Activated naive CD8-positive, alpha-beta T cell (primary cell): ENCODE measurements around the gene NAA40.
A peak's percentile ranks its signal among the peaks of the same experiment; 100 is the strongest.

Experiments used
- H3K27ac Mint-ChIP-seq: one replicate; pipeline ENCODE4 v1.8.0; 2021; ENCODE audit warnings: mixed read lengths
- H3K27me3 Mint-ChIP-seq: one replicate; pipeline ENCODE4 v1.8.0; 2021; ENCODE audit warnings: mixed read lengths
- H3K36me3 Mint-ChIP-seq: one replicate; pipeline ENCODE4 v1.8.0; 2021; ENCODE audit warnings: mixed read lengths
- H3K4me1 Mint-ChIP-seq: one replicate; pipeline ENCODE4 v1.8.0; 2021; ENCODE audit warnings: low read depth, mixed read lengths
- H3K4me3 Mint-ChIP-seq: one replicate; pipeline ENCODE4 v1.8.0; 2021; ENCODE audit warnings: mild to moderate bottlenecking, mixed read lengths
- H3K9me3 Mint-ChIP-seq: one replicate; pipeline ENCODE4 v1.8.0; 2021; ENCODE audit warnings: low read depth, mixed read lengths

Gene NAA40

GRCh38 chr11:63938479-63939396 is at the start of gene NAA40:
Gene NAA40, plus strand, starts transcription at chr11:63939002. Its CDS starts 95 bp downstream, at chr11:63939097.
- no peaks in the 10 kb centered on the region for H3K9me3 Mint-ChIP-seq
- H3K4me3 Mint-ChIP-seq, result peak within 1 kb of the TSS; percentile 97
- H3K4me1 Mint-ChIP-seq, result peaks cover 24% of the 10 kb centered on the region
- peak within 1 kb of the TSS; percentile 90 for H3K27ac Mint-ChIP-seq
- H3K27me3 Mint-ChIP-seq, result no peaks in the 10 kb centered on the region
- H3K36me3 Mint-ChIP-seq, result no peaks in the 10 kb centered on the region

- Mint-ChIP-seq H3K9me3 (no peaks in the 10 kb centered on the region), H3K27me3 (no peaks in the 10 kb centered on the region), H3K27ac (peak overlapping the region; percentile 91), H3K36me3 (peaks cover 2% of the 10 kb centered on the region), H3K4me1 (peaks cover 76% of the 10 kb centered on the region), H3K4me3 (peak overlapping the region; percentile 89)
Observed at GRCh38 chr11:63889344-63889743, 49.5 kb upstream of the NAA40 start.

DNA sequence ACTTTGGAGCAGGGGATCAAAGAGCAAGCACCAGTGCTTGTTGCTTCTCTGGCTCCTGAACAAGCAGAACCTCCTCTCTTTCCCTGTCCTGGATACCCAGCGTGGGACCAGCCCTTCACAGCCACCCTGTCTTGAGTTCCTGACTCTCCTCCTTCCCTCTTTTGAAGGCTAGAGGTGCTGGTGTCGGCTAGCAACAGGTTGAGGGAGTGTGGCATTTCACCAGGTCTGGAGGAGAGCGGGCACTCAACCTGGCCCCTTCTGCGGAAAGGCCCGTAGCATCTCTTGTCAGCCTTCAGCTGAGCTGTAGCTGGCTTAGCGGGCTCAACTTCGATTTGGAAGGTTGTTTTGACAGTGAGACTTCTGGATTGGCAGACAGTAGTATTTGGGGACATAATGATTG is 48.4 kb upstream of the NAA40 start:
- H3K4me1 Mint-ChIP-seq, result peaks cover 69% of the 10 kb centered on the region
- H3K4me3 Mint-ChIP-seq, result peak overlapping the region; percentile 89

DNA sequence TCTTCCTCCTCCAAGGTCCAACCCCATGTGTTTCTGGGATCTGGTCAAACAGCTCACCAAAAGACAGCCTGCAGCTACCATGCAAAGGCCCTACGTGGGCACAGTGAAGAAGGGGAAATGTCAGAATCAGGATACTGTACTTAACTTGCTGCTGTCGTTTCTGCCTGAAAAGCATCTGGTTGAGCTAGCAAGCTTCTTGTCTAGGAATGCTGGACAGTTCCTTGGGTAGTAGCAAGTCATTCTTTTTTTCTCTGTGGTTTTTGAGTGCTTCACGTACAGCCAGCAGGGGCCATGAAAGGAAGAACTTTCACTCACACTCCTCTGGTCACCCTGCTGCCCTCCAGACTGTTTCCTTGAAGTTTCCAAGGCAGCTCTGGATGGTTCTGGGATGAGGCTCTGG is 46.6 kb upstream of the NAA40 start:
- peaks cover 5% of the 10 kb centered on the region for H3K36me3 Mint-ChIP-seq
- H3K27ac Mint-ChIP-seq, result no peak overlapping the region
- peak overlapping the region; percentile 17 for H3K4me3 Mint-ChIP-seq
- no peaks in the 10 kb centered on the region for H3K27me3 Mint-ChIP-seq
- H3K4me1 Mint-ChIP-seq, result peaks cover 71% of the 10 kb centered on the region
- no peaks in the 10 kb centered on the region for H3K9me3 Mint-ChIP-seq

More for the DNA sequence above, 48.4 kb upstream of the NAA40 start:
- peaks cover 2% of the 10 kb centered on the region for H3K36me3 Mint-ChIP-seq
- peak overlapping the region; percentile 68 for H3K27ac Mint-ChIP-seq
- H3K9me3 Mint-ChIP-seq, result no peaks in the 10 kb centered on the region
- H3K27me3 Mint-ChIP-seq, result no peaks in the 10 kb centered on the region

DNA sequence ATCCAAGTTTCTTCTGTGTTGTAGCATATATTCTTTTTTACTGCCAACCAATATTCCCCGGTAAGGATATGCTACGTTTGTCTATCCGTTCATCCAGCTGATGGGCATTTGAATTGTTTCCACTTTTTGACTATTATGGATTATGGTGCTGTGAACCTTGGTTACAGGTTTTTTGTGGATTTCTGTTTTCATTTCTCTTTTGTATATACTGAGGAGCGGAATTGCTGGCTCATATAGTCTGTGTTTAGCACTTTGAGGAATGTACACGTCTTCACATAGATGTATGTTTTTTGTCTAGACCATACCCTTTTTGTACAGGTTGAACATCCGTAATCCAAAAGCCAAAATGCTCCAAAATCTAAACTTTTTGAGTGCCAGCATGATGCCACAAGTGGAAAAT is 45.4 kb upstream of the NAA40 start:
- Mint-ChIP-seq H3K27ac (no peak overlapping the region), H3K9me3 (no peaks in the 10 kb centered on the region), H3K4me1 (peaks cover 61% of the 10 kb centered on the region), H3K36me3 (peaks cover 5% of the 10 kb centered on the region), H3K4me3 (no peak overlapping the region), H3K27me3 (no peaks in the 10 kb centered on the region)

DNA sequence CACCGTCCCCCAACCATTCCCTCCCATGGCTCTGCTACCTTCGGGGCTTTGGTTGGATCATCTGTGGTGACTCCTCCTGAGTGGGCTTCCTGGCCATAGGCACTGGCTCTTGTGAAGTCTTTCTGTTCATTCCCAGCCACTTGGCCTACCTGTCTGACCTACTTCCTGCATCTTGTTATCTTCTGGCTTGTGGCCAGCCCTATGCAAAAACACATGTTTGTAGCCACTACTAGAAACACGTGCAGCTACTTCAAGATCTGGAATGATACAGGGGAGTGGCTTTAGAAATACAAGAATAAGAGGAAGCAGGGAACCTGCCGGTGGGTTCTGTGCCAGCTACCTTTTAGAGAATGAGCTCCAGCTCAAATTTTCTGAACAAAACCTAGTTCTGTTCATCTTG is 42.7 kb upstream of the NAA40 start:
- no peaks in the 10 kb centered on the region for H3K9me3 Mint-ChIP-seq
- H3K4me1 Mint-ChIP-seq, result peaks cover 34% of the 10 kb centered on the region
- no peak overlapping the region for H3K4me3 Mint-ChIP-seq
- H3K27me3 Mint-ChIP-seq, result no peaks in the 10 kb centered on the region
- H3K36me3 Mint-ChIP-seq, result peaks cover 7% of the 10 kb centered on the region
- H3K27ac Mint-ChIP-seq, result no peak overlapping the region

DNA sequence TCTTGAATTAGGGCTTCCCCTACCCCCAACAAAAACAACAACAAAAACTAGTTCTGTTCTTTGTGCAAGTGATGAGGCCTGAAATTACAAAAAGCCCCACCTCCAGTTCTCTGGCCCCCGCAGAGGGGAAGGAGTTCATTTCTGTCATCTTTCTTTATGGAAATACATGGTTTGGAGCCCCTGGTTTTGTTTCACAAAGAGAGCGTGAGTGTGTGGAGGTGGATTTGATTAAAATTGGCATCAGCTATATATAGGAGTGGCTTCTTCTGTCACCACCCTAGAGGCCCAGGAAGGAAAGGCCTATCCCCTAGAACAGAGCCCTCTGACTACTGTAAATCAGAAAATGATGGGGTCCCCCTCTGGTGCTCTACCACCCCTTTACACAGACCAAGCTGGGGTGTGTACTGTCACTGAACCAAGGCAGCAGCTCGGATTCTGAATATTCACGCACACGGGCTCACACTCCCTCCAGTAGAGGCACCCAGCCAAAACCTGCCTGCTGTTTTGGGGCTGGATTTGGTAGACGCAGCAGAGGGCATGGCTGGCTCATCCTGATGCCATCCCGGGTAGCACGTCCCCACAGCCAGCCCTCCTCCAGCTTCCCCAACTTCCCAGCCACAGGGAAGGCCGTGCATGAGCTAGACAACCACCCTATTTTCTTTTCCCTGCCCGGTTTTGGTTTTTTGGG is 41.2 kb upstream of the NAA40 start:
- no peak overlapping the region for H3K4me3 Mint-ChIP-seq
- H3K27me3 Mint-ChIP-seq, result no peaks in the 10 kb centered on the region
- H3K4me1 Mint-ChIP-seq, result peaks cover 19% of the 10 kb centered on the region
- peaks cover 8% of the 10 kb centered on the region for H3K36me3 Mint-ChIP-seq
- H3K9me3 Mint-ChIP-seq, result no peaks in the 10 kb centered on the region
- no peak overlapping the region for H3K27ac Mint-ChIP-seq

DNA sequence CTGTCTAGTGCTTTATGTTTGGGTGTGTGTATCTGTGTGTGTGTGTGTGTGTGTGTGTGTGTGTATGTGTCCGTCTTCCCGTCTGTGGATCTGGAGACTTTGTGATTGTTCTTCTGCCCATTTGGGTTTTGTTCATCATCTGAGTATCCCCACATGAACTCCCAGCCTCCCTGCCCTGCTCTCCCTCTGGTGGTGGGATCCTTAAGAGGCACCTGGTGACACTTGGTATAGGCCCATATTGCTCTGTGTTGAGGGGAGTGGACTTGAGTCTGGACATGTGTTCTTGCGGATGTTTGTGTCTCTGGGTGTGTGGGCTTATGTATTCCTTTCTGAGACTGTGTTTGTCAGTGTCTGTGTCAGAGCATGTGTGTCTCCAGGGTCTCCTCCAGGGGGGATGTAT is 37.1 kb upstream of the NAA40 start:
- Mint-ChIP-seq H3K27me3 (no peaks in the 10 kb centered on the region), H3K9me3 (no peaks in the 10 kb centered on the region), H3K27ac (no peak overlapping the region), H3K4me1 (peaks cover 3% of the 10 kb centered on the region), H3K4me3 (no peak overlapping the region), H3K36me3 (peaks cover 8% of the 10 kb centered on the region)

DNA sequence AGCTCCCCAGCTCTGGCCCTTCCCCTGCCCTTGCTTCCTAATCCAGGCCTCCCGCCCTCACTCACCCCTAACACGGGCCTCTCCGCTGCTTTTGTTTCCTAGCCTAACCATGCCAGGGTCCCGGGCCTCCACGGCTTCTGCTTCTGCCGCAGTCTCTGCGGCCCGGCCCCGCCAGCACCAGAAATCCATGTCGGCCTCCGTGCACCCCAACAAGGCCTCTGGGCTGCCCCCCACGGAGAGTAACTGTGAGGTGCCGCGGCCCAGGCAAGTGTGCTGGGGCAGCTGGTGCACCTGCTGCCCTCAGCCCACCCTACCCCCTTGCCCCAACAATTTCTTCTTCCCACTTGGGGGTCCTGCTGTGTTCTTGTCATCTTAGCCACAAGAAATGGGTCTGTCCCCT is 34.9 kb upstream of the NAA40 start:
- no peak overlapping the region for H3K4me3 Mint-ChIP-seq
- H3K36me3 Mint-ChIP-seq, result peaks cover 6% of the 10 kb centered on the region
- no peaks in the 10 kb centered on the region for H3K27me3 Mint-ChIP-seq
- H3K9me3 Mint-ChIP-seq, result no peaks in the 10 kb centered on the region
- no peak overlapping the region for H3K27ac Mint-ChIP-seq
- no peaks in the 10 kb centered on the region for H3K4me1 Mint-ChIP-seq

GRCh38 chr11:63904743-63905142 is 34.1 kb upstream of the NAA40 start:
- H3K4me3 Mint-ChIP-seq, result no peak overlapping the region
- H3K36me3 Mint-ChIP-seq, result peaks cover 6% of the 10 kb centered on the region
- no peaks in the 10 kb centered on the region for H3K4me1 Mint-ChIP-seq
- no peak overlapping the region for H3K27ac Mint-ChIP-seq
- H3K27me3 Mint-ChIP-seq, result no peaks in the 10 kb centered on the region
- no peaks in the 10 kb centered on the region for H3K9me3 Mint-ChIP-seq

- Mint-ChIP-seq H3K36me3 (peaks cover 6% of the 10 kb centered on the region), H3K9me3 (no peaks in the 10 kb centered on the region), H3K27ac (no peak overlapping the region), H3K4me1 (no peaks in the 10 kb centered on the region), H3K4me3 (no peak overlapping the region), H3K27me3 (no peaks in the 10 kb centered on the region)
Observed at GRCh38 chr11:63905179-63905578, 33.6 kb upstream of the NAA40 start.

GRCh38 chr11:63906087-63906486 is 32.7 kb upstream of the NAA40 start:
- peaks cover 4% of the 10 kb centered on the region for H3K36me3 Mint-ChIP-seq
- no peaks in the 10 kb centered on the region for H3K27me3 Mint-ChIP-seq
- no peak overlapping the region for H3K27ac Mint-ChIP-seq
- H3K4me1 Mint-ChIP-seq, result no peaks in the 10 kb centered on the region
- H3K4me3 Mint-ChIP-seq, result no peak overlapping the region
- H3K9me3 Mint-ChIP-seq, result no peaks in the 10 kb centered on the region

- H3K36me3 Mint-ChIP-seq, result peaks cover 2% of the 10 kb centered on the region
- no peaks in the 10 kb centered on the region for H3K9me3 Mint-ChIP-seq
Observed at GRCh38 chr11:63906585-63906984, 32.2 kb upstream of the NAA40 start.

DNA sequence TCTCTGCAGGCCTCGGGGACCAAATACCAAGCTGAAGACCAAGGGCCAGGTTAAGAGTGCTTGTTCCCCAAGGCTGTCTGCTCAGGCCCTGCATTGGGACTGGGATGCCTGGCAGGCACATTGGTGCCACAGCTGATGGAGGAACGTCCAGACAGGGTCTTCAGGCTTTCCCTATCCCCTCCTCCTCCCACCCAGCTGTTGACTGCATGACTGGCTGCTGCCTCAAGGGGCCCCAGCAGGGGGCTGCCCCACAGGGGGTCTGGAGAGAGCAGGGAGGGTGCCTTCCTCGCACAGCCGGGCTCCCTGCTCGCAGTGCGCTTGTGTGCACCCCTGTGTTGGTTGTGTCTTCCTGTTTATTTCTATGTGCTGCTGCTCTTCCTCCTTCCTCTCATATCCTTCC is 31.7 kb upstream of the NAA40 start:
- peaks cover 2% of the 10 kb centered on the region for H3K36me3 Mint-ChIP-seq
- no peak overlapping the region for H3K27ac Mint-ChIP-seq
- H3K4me1 Mint-ChIP-seq, result no peaks in the 10 kb centered on the region
- no peak overlapping the region for H3K4me3 Mint-ChIP-seq
- no peaks in the 10 kb centered on the region for H3K27me3 Mint-ChIP-seq
- no peaks in the 10 kb centered on the region for H3K9me3 Mint-ChIP-seq

More at GRCh38 chr11:63906585-63906984, 32.2 kb upstream of the NAA40 start:
- Mint-ChIP-seq H3K4me1 (no peaks in the 10 kb centered on the region), H3K4me3 (no peak overlapping the region), H3K27me3 (no peaks in the 10 kb centered on the region), H3K27ac (no peak overlapping the region)

DNA sequence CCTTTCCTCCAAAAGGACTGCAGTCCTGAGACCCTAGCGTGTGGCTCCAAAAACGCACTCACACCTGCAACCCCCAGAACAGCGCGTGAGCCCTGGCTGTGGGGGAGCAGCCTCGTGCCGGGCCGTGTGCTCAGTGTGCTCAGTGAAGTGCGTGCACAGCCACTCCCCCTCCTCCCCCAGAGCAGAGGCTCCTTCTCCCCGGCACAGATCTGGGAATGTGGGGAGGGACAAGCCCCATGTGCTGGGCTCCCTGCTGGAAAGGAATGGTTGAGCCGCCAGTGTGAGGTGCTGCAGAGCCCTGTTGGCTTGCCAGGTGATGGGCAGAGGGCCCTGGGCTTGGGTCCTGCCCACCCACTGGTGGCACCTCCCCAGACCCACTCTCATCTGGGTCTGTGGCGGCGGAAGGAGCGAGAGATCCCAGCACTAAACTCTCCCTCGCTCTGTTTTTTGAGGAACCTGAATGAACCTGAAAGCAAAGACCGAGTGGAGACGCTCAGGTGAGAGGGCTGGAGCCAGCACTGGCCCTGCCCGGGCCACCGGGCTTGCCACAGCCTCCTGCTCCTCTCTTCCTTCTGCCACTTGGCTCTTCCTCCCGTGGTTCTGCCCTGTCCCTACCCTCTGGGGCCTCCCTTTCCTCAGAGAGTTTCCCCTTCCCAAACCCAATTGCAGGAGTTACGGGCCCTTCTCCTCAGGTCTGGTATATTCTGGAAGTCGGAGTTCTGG is 30.8 kb upstream of the NAA40 start:
- Mint-ChIP-seq H3K36me3 (peaks cover 2% of the 10 kb centered on the region), H3K27me3 (no peaks in the 10 kb centered on the region), H3K4me3 (no peak overlapping the region), H3K9me3 (no peaks in the 10 kb centered on the region), H3K4me1 (no peaks in the 10 kb centered on the region), H3K27ac (no peak overlapping the region)
